Endothelial cell of umbilical vein (primary cell): Measurements from ENCODE around the gene SELENBP1. TPM values are rescaled to one million over a fixed set of nuclear protein-coding genes. Genes with fewer than 3 reads are reported as not detected.

Source experiments
- BruUV-seq: library from RNA; stranded (reverse); fragments of 400-500 nt; replicated peaks from 2 replicates; lab custom pipeline; 2021; lab: Mats Ljungman, UMichigan
- CTCF ChIA-PET: fragments of 300-600, 350-600 bp; sonication (Branson Sonifier 250); formaldehyde crosslinking; loops from one replicate; lab custom pipeline; 2021; ENCODE audit warnings: antibody characterized with exemption, inconsistent platforms; lab: Charles Lee
- POLR2A ChIA-PET: fragments of 300-600, 350-600 bp; sonication (Branson Sonifier 250); formaldehyde crosslinking; loops from one replicate; lab custom pipeline; 2021; ENCODE audit warnings: antibody characterized with exemption, inconsistent platforms; lab: Charles Lee
- DNase-seq: peaks from one replicate; pipeline ENCODE4 v3.0.0-alpha.2; 2011; ENCODE audit warnings: low read depth, low spot score
- FAIRE-seq: peaks from 2 replicates; lab custom pipeline; 2011; peaks lifted over from hg19 to GRCh38; lab: Jason Lieb, UNC
- H2AFZ ChIP-seq: 2 replicates; pipeline ENCODE4 v1.6.0; 2012; ENCODE audit warnings: low read depth, low read length, control low read depth, inconsistent platforms
- H3K27ac ChIP-seq: 2 replicates; pipeline ENCODE4 v1.5.1; 2011; ENCODE audit warnings: low read depth, mild to moderate bottlenecking, control low read depth, low read length, moderate library complexity; ENCODE audit not compliant: insufficient read depth
- H3K27me3 ChIP-seq, 2 experiments: 2 replicates each; pipeline versions ENCODE4 v1.6.0 to v1.6.1; 2011; ENCODE audit warnings: low read length in 2 of 2, mixed read lengths in 1 of 2; ENCODE audit not compliant: control insufficient read depth in 2 of 2, insufficient read depth in 2 of 2
- H3K36me3 ChIP-seq, 2 experiments: 2 replicates in 1 of 2; 3 replicates in 1 of 2; pipeline ENCODE4 v1.5.1; 2011; ENCODE audit warnings: low read length in 2 of 2, mild to moderate bottlenecking in 1 of 2, moderate library complexity in 1 of 2; ENCODE audit not compliant: control insufficient read depth in 2 of 2, insufficient read depth in 2 of 2; ENCODE audit errors: extremely low read depth in 1 of 2
- H3K4me1 ChIP-seq: 3 replicates; pipeline ENCODE4 v1.5.1; 2011; ENCODE audit warnings: mild to moderate bottlenecking, low read length; ENCODE audit not compliant: control insufficient read depth, insufficient read depth; ENCODE audit errors: extremely low read depth
- H3K4me2 ChIP-seq: 2 replicates; pipeline ENCODE4 v1.6.1; 2011; ENCODE audit warnings: low read length, control low read depth, mixed read lengths; ENCODE audit not compliant: insufficient read depth
- H3K4me3 ChIP-seq, 3 experiments: fragments of 200-600 bp in 1 of 3; sonication (generic), shearing (Covaris generic) in 1 of 3; replicated peaks in 1 of 3; 2 replicates each; pipeline ENCODE4 v1.5.1; 2011 to 2016; ENCODE audit warnings: control low read depth in 3 of 3, low read length in 3 of 3, mild to moderate bottlenecking in 2 of 3, inconsistent platforms in 1 of 3, low read depth in 1 of 3, moderate library complexity in 1 of 3; ENCODE audit not compliant: insufficient read depth in 1 of 3
- H3K79me2 ChIP-seq: 2 replicates; pipeline ENCODE4 v1.6.0; 2012; ENCODE audit warnings: low read length, inconsistent platforms; ENCODE audit not compliant: control insufficient read depth, insufficient read depth
- H3K9ac ChIP-seq: replicated peaks from 2 replicates; pipeline ENCODE3; 2011; ENCODE audit warnings: low read length, control low read depth; ENCODE audit not compliant: insufficient read depth; ENCODE audit errors: extremely low read depth
- H3K9me1 ChIP-seq: replicated peaks from 3 replicates; pipeline ENCODE4 v1.6.0; 2011; ENCODE audit warnings: mild to moderate bottlenecking, low read length; ENCODE audit not compliant: control insufficient read depth, insufficient read depth; ENCODE audit errors: extremely low read depth
- H3K9me3 ChIP-seq: replicated peaks from 2 replicates; pipeline ENCODE4 v1.5.1; 2012; ENCODE audit warnings: low read length, inconsistent platforms; ENCODE audit not compliant: control insufficient read depth, insufficient read depth
- H4K20me1 ChIP-seq: replicated peaks from 2 replicates; pipeline ENCODE3; 2011; ENCODE audit warnings: mild to moderate bottlenecking, low read length; ENCODE audit not compliant: control insufficient read depth, insufficient read depth; ENCODE audit errors: extremely low read depth
- EZH2 ChIP-seq: IDR thresholded peaks from 2 replicates; pipeline ENCODE4 v1.6.1; 2012; ENCODE audit warnings: borderline replicate concordance, low read depth, mild to moderate bottlenecking, moderate library complexity, low read length, inconsistent platforms; ENCODE audit not compliant: severe bottlenecking
- FOS ChIP-seq: IDR thresholded peaks from 2 replicates; pipeline ENCODE4 v1.6.1; 2011; ENCODE audit warnings: mild to moderate bottlenecking, low read length, moderate library complexity, borderline replicate concordance; ENCODE audit not compliant: insufficient read depth
- GATA2 ChIP-seq: IDR thresholded peaks from 2 replicates; pipeline ENCODE4 v1.7.0; 2011; ENCODE audit warnings: low read depth, mild to moderate bottlenecking, moderate library complexity, mixed read lengths, low read length; ENCODE audit not compliant: insufficient read length, insufficient read depth
- JUN ChIP-seq: IDR thresholded peaks from 2 replicates; pipeline ENCODE4 v1.6.1; 2011; ENCODE audit warnings: borderline replicate concordance, low read depth; ENCODE audit not compliant: insufficient read length, insufficient read depth
- MAX ChIP-seq: IDR thresholded peaks from 2 replicates; pipeline ENCODE4 v1.6.1; 2011; ENCODE audit not compliant: insufficient read depth, insufficient read length
- MYC ChIP-seq: IDR thresholded peaks from one replicate; pipeline ENCODE4 v1.6.1; 2011; ENCODE audit warnings: mild to moderate bottlenecking, low read depth, low read length
- POLR2A ChIP-seq: IDR thresholded peaks from 2 replicates; pipeline ENCODE4 v1.6.1; 2012; ENCODE audit warnings: low read depth, mild to moderate bottlenecking, control low read depth, low read length
- POLR2AphosphoS5 ChIP-seq: IDR thresholded peaks from 2 replicates; pipeline ENCODE4 v1.6.1; 2012; ENCODE audit warnings: low read depth, mild to moderate bottlenecking, control low read depth, low read length, moderate library complexity; ENCODE audit not compliant: insufficient read depth
- dilution Hi-C: fragments of 300-500 bp; cut with MboI; formaldehyde crosslinking; loops from one replicate; pipeline ENCODE4 v1.15.0; 2019; ENCODE audit warnings: low sequenced_read_pairs; ENCODE audit not compliant: extremely low pct_ligation_motif_present
- intact Hi-C: fragments of 100-400 bp; cut with micrococcal nuclease; formaldehyde crosslinking; loops from one replicate; pipeline ENCODE4 v1.10.0; 2022
- polyA plus RNA-seq, 4 experiments: library from polyadenylated mRNA; depleted of rRNA in 3 of 4; stranded (reverse) in 3 of 4; unstranded in 1 of 4; fragments of >200 nt; gene quantifications; 2 replicates each; pipeline versions ENCODE4 v1.2.1 to v1.2.3, GENCODE V29; 2011 to 2012; ENCODE audit warnings: missing spikeins in 1 of 4
- total RNA-seq: library from RNA; stranded (reverse); gene quantifications from 2 replicates; pipeline ENCODE4 v1.2.3, GENCODE V29; 2021
- TF ChIP-seq, protein P1 (sequence below), 2 donors: IDR thresholded peaks; 1 replicate in 1 of 2; 2 replicates in 1 of 2; pipeline ENCODE4 v1.5.1; 2011; ENCODE audit warnings: low read length in 2 of 2, mild to moderate bottlenecking in 2 of 2, moderate library complexity in 2 of 2, control low read depth in 1 of 2, inconsistent platforms in 1 of 2, low read depth in 1 of 2; ENCODE audit not compliant: insufficient read depth in 1 of 2; ENCODE audit errors: extremely low read depth in 1 of 2

Gene SELENBP1
- total and polyA plus RNA-seq, 2 donors (not counting 3 experiments of a cell fraction or from before 2014, with no cell fraction given): 18.0 to 40.6 TPM

DNA sequence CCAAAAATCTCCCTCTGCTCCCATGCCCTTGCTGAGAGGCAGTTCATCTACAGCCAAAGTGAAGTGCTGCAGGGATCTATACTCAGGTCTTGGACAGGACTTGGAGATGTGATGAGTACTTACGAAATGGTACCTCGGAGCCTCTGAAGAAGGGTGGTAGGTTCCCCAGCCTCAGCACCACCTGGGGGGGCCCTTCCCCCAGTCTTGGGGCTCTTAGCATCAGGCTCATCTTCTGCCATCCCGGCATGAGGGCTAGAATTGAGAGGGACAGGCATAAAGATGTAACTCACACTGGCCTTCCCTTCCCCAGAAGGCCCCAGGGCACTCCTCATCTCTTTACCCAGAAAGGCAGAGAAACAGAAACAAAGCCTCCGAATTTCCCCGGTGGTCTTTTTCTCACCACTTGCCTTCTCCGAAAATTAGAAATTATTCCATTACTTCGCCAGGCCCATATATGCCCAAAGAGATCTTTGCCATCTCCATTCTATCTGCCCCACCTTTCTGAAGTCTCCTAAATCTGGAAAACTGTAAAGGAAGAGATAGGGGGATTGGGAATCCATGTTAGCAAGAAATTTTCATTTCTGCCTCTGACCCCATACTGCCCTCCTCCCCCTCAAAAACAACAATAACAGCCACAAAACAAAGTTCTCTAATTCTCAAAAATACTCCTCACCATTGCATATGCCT, 26.3 kb downstream of the SELENBP1 start:
- ChIA-PET CTCF (interaction anchor here (1.0 to 14.4 kb wide), 3 partner anchors 42 to 65 kb away, joined by 3 to 674 read pairs (median 4); no protein-coding TSS in a partner anchor), POLR2A (no interaction called here)
- TF ChIP-seq MYC: no peak
- no peak for TF ChIP-seq JUN
- no peak for TF ChIP-seq FOS
- TF ChIP-seq GATA2: no peak
- TF ChIP-seq MAX: no peak
- TF ChIP-seq, protein P1, sequence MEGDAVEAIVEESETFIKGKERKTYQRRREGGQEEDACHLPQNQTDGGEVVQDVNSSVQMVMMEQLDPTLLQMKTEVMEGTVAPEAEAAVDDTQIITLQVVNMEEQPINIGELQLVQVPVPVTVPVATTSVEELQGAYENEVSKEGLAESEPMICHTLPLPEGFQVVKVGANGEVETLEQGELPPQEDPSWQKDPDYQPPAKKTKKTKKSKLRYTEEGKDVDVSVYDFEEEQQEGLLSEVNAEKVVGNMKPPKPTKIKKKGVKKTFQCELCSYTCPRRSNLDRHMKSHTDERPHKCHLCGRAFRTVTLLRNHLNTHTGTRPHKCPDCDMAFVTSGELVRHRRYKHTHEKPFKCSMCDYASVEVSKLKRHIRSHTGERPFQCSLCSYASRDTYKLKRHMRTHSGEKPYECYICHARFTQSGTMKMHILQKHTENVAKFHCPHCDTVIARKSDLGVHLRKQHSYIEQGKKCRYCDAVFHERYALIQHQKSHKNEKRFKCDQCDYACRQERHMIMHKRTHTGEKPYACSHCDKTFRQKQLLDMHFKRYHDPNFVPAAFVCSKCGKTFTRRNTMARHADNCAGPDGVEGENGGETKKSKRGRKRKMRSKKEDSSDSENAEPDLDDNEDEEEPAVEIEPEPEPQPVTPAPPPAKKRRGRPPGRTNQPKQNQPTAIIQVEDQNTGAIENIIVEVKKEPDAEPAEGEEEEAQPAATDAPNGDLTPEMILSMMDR (IDR thresholded peaks at IDR 0.05; ENCODE audit: extremely low read depth in 1 of 2, insufficient read depth in 1 of 2, low read depth in 1 of 2, low read length in 2 of 2): no peak
- TF ChIP-seq POLR2AphosphoS5: no peak
- no peak for TF ChIP-seq POLR2A
- TF ChIP-seq EZH2: no peak
- Histone ChIP-seq H3K9me1 (no peaks in the 10 kb centered on the region), H3K27ac (peak overlapping the region; percentile 71), H3K27me3 (no peaks in the 10 kb centered on the region), H3K9ac (peak overlapping the region; percentile 68), H3K36me3 (peaks cover 3 to 16% of the 10 kb centered on the region in 2 experiments), H2AFZ (peak overlapping the region; percentile 15), H3K4me3 (peak overlapping the region; percentile 4 to 49 (median 48)), H3K9me3 (no peaks in the 10 kb centered on the region), H3K79me2 (peaks cover 4% of the 10 kb centered on the region), H4K20me1 (no peaks in the 10 kb centered on the region), H3K4me2 (peak overlapping the region; percentile 80), H3K4me1 (peaks cover 11% of the 10 kb centered on the region)
- TSS peak; percentile 72 for BruUV-seq
- intact Hi-C loops: loop anchor here (5.0 to 10.0 kb wide), 2 partner anchors 241 to 491 kb away; partner anchors contain the start of gene C2CD4D
- DNase-seq (peak; percentile 14), FAIRE-seq (no peak)
- dilution Hi-C loops: no loop called here
